Activated T-helper 1 cell treated with anti-CD3 and anti-CD28 coated beads, Interleukin-12 subunit alpha, Interleukin-12 subunit beta, Interleukin-2, Interleukin-4 antibody, amounts not matched to agents 30 ng/mL and 10 ng/mL and 1 ng/mL, durations not matched to agents 14 hours and 24 hours and 36 hours (primary cell): ENCODE data around the gene NR1D1. TPM values are rescaled to one million over a fixed set of nuclear protein-coding genes. Genes with fewer than 3 reads are reported as not detected.

Experiments
- DNase-seq: peaks from one replicate; pipeline ENCODE4 v3.0.0; 2021; ENCODE audit warnings: low spot score
- H3K27ac Mint-ChIP-seq: one replicate; pipeline ENCODE4 v1.8.0; 2021; ENCODE audit warnings: mild to moderate bottlenecking, mixed read lengths
- H3K27me3 Mint-ChIP-seq: one replicate; pipeline ENCODE4 v1.8.0; 2022; ENCODE audit warnings: mild to moderate bottlenecking, moderate library complexity, mixed read lengths; ENCODE audit not compliant: insufficient read depth
- H3K36me3 Mint-ChIP-seq: one replicate; pipeline ENCODE4 v1.8.0; 2021; ENCODE audit warnings: low read depth, mixed read lengths
- H3K4me1 Mint-ChIP-seq: one replicate; pipeline ENCODE4 v1.8.0; 2021; ENCODE audit warnings: low read depth, mixed read lengths
- H3K4me3 Mint-ChIP-seq: one replicate; pipeline ENCODE4 v1.8.0; 2021; ENCODE audit warnings: mild to moderate bottlenecking, moderate library complexity, mixed read lengths
- H3K9me3 Mint-ChIP-seq: one replicate; pipeline ENCODE4 v1.8.0; 2021; ENCODE audit warnings: mixed read lengths
- intact Hi-C: fragments of 100-400 bp; cut with micrococcal nuclease; formaldehyde crosslinking; loops from one replicate; pipeline ENCODE4 v1.15.1; 2024
- total RNA-seq: library from RNA; stranded (reverse); gene quantifications from 2 replicates; pipeline ENCODE4 v1.2.3, GENCODE V29; 2022

Gene NR1D1
- total RNA-seq, 1 donor from 2014 or later, result 8.7 TPM

- DNase-seq, result peak; percentile 86
- no peaks in the 10 kb centered on the region for H3K9me3 Mint-ChIP-seq
- peaks cover 81% of the 10 kb centered on the region for H3K4me1 Mint-ChIP-seq
- peak overlapping the region; percentile 92 for H3K4me3 Mint-ChIP-seq
- peaks cover 33% of the 10 kb centered on the region for H3K36me3 Mint-ChIP-seq
- intact Hi-C loops, result loop anchor here (5.0 to 10.0 kb wide), 3 partner anchors 232 to 697 kb away; partner anchors contain the start of genes FBXL20 and ZPBP2
- H3K27ac Mint-ChIP-seq, result peak overlapping the region; percentile 85
- peaks cover 11% of the 10 kb centered on the region for H3K27me3 Mint-ChIP-seq
Measured at GRCh38 chr17:40098846-40099618, 1.4 kb downstream of the NR1D1 start.

GRCh38 chr17:40097931-40098845, 2.2 kb downstream of the NR1D1 start:
- DNase-seq, result no peak
- peaks cover 11% of the 10 kb centered on the region for H3K27me3 Mint-ChIP-seq
- H3K36me3 Mint-ChIP-seq, result peaks cover 41% of the 10 kb centered on the region
- no peaks in the 10 kb centered on the region for H3K9me3 Mint-ChIP-seq
- peaks cover 74% of the 10 kb centered on the region for H3K4me1 Mint-ChIP-seq
- intact Hi-C loops, result loop anchor here (2.0 to 10.0 kb wide), 5 partner anchors 29 to 696 kb away; partner anchors contain the start of genes FBXL20 and ZPBP2
- peak overlapping the region; percentile 85 for H3K27ac Mint-ChIP-seq
- peak overlapping the region; percentile 92 for H3K4me3 Mint-ChIP-seq

- H3K36me3 Mint-ChIP-seq, result peaks cover 41% of the 10 kb centered on the region
- H3K9me3 Mint-ChIP-seq, result no peaks in the 10 kb centered on the region
- peak overlapping the region; percentile 76 for H3K4me3 Mint-ChIP-seq
- peaks cover 73% of the 10 kb centered on the region for H3K4me1 Mint-ChIP-seq
- intact Hi-C loops, result loop anchor here (2.0 to 10.0 kb wide), 5 partner anchors 28 to 695 kb away; partner anchors contain the start of genes FBXL20 and ZPBP2
- H3K27ac Mint-ChIP-seq, result peak overlapping the region; percentile 80
- H3K27me3 Mint-ChIP-seq, result peaks cover 9% of the 10 kb centered on the region
- DNase-seq, result no peak
Measured at GRCh38 chr17:40097087-40097486, 3.3 kb downstream of the NR1D1 start.

- H3K4me1 Mint-ChIP-seq, result peaks cover 65% of the 10 kb centered on the region
- H3K36me3 Mint-ChIP-seq, result peaks cover 41% of the 10 kb centered on the region
- peaks cover 5% of the 10 kb centered on the region for H3K27me3 Mint-ChIP-seq
- peak overlapping the region; percentile 81 for H3K27ac Mint-ChIP-seq
- intact Hi-C loops, result loop anchor here (1.0 to 10.0 kb wide), 11 partner anchors 17 to 694 kb away; partner anchors contain the start of genes CASC3, CDC6, FBXL20 and PSMD3
- peak overlapping the region; percentile 76 for H3K4me3 Mint-ChIP-seq
- H3K9me3 Mint-ChIP-seq, result no peaks in the 10 kb centered on the region
- peak; percentile 91 for DNase-seq
Measured at GRCh38 chr17:40095944-40096791, 4.2 kb downstream of the NR1D1 start.

GRCh38 chr17:40095351-40095943, 4.9 kb downstream of the NR1D1 start:
- no peak for DNase-seq
- Mint-ChIP-seq H3K9me3 (no peaks in the 10 kb centered on the region), H3K27ac (peak overlapping the region; percentile 81), H3K4me3 (peak overlapping the region; percentile 76), H3K4me1 (peaks cover 58% of the 10 kb centered on the region), H3K36me3 (peaks cover 41% of the 10 kb centered on the region), H3K27me3 (peaks cover 5% of the 10 kb centered on the region)
- intact Hi-C loops, result loop anchor here (5.0 to 10.0 kb wide), 3 partner anchors 228 to 693 kb away; partner anchors contain the start of genes FBXL20 and ZPBP2

GRCh38 chr17:40094874-40095273, 5.5 kb downstream of the NR1D1 start:
- Mint-ChIP-seq H3K27ac (no peak overlapping the region), H3K4me1 (peaks cover 52% of the 10 kb centered on the region), H3K4me3 (no peak overlapping the region), H3K36me3 (peaks cover 41% of the 10 kb centered on the region), H3K27me3 (peaks cover 5% of the 10 kb centered on the region), H3K9me3 (no peaks in the 10 kb centered on the region)
- DNase-seq, result no peak
- intact Hi-C loops, result loop anchor here (5.0 to 10.0 kb wide), 3 partner anchors 228 to 693 kb away; partner anchors contain the start of genes FBXL20 and ZPBP2

- no peaks in the 10 kb centered on the region for H3K9me3 Mint-ChIP-seq
- no peak for DNase-seq
- H3K27ac Mint-ChIP-seq, result no peak overlapping the region
- no peak overlapping the region for H3K4me3 Mint-ChIP-seq
- peaks cover 41% of the 10 kb centered on the region for H3K36me3 Mint-ChIP-seq
- peaks cover 4% of the 10 kb centered on the region for H3K27me3 Mint-ChIP-seq
- intact Hi-C loops, result loop anchor here (10.0 kb wide), 1 partner anchor 319 kb away; no protein-coding TSS in a partner anchor
- H3K4me1 Mint-ChIP-seq, result peaks cover 41% of the 10 kb centered on the region
Measured at GRCh38 chr17:40093580-40094201, 6.7 kb downstream of the NR1D1 start.

- Mint-ChIP-seq H3K4me1 (peaks cover 35% of the 10 kb centered on the region), H3K9me3 (no peaks in the 10 kb centered on the region), H3K27me3 (peaks cover 1% of the 10 kb centered on the region), H3K36me3 (peaks cover 40% of the 10 kb centered on the region), H3K4me3 (no peak overlapping the region), H3K27ac (no peak overlapping the region)
- intact Hi-C loops, result loop anchor here (10.0 kb wide), 1 partner anchor 318 kb away; no protein-coding TSS in a partner anchor
- DNase-seq, result no peak
Measured at GRCh38 chr17:40093005-40093579, 7.3 kb downstream of the NR1D1 start.

- Mint-ChIP-seq H3K9me3 (no peaks in the 10 kb centered on the region), H3K27ac (no peak overlapping the region), H3K4me1 (peaks cover 30% of the 10 kb centered on the region), H3K36me3 (peaks cover 37% of the 10 kb centered on the region), H3K27me3 (peaks cover 1% of the 10 kb centered on the region), H3K4me3 (no peak overlapping the region)
- intact Hi-C loops, result loop anchor here (10.0 kb wide), 1 partner anchor 318 kb away; no protein-coding TSS in a partner anchor
- no peak for DNase-seq
Measured at GRCh38 chr17:40092581-40092980, 7.8 kb downstream of the NR1D1 start.

- no peaks in the 10 kb centered on the region for H3K27me3 Mint-ChIP-seq
- H3K4me1 Mint-ChIP-seq, result peaks cover 23% of the 10 kb centered on the region
- no peak for DNase-seq
- intact Hi-C loops, result loop anchor here (10.0 kb wide), 1 partner anchor 317 kb away; no protein-coding TSS in a partner anchor
- no peaks in the 10 kb centered on the region for H3K9me3 Mint-ChIP-seq
- no peak overlapping the region for H3K27ac Mint-ChIP-seq
- no peak overlapping the region for H3K4me3 Mint-ChIP-seq
- peaks cover 31% of the 10 kb centered on the region for H3K36me3 Mint-ChIP-seq
Measured at GRCh38 chr17:40091691-40092397, 8.5 kb downstream of the NR1D1 start.
